Fibroblast of pulmonary artery (primary cell): ENCODE measurements around the gene TRPM5.
A peak's percentile ranks its signal among the peaks of the same experiment; 100 is the strongest.
"Not testable (repeated sequence)": the region's sequence is repeated elsewhere in the genome, so short reads cannot be mapped to it uniquely, and the experiment has no call there.

Experiments used
- DNase-seq: peaks from one replicate; pipeline ENCODE4 v3.0.0-alpha.2; 2010; ENCODE audit warnings: low read depth
- H3K4me3 ChIP-seq: replicated peaks from 2 replicates; pipeline ENCODE4 v1.5.1; 2011; ENCODE audit warnings: low read depth, mild to moderate bottlenecking, control low read depth, low read length, moderate library complexity
- CTCF ChIP-seq: IDR thresholded peaks from 2 replicates; pipeline ENCODE4 v1.5.1; 2011; ENCODE audit warnings: mild to moderate bottlenecking, control low read depth, low read length, inconsistent platforms; ENCODE audit errors: missing control alignments

Gene TRPM5

GRCh38 chr11:2482204-2482603 lies 37.9 kb upstream of the TRPM5 start:
- no peak overlapping the region for H3K4me3 ChIP-seq
- no peak for DNase-seq
- TF ChIP-seq CTCF, result no peak

- H3K4me3 ChIP-seq, result no peak overlapping the region
- no peak for DNase-seq
- TF ChIP-seq CTCF, result no peak
Observed at GRCh38 chr11:2481253-2481652, 36.9 kb upstream of the TRPM5 start.

- no peak for DNase-seq
Observed at GRCh38 chr11:2480874-2481220, 36.5 kb upstream of the TRPM5 start.

GRCh38 chr11:2480067-2480873 lies 36.0 kb upstream of the TRPM5 start:
- DNase-seq, H3K4me3 ChIP-seq: not testable (repeated sequence)

More at GRCh38 chr11:2480874-2481220, 36.5 kb upstream of the TRPM5 start:
- no peak for TF ChIP-seq CTCF
- no peak overlapping the region for H3K4me3 ChIP-seq

GRCh38 chr11:2477936-2478335 lies 33.6 kb upstream of the TRPM5 start:
- H3K4me3 ChIP-seq, result no peak overlapping the region
- DNase-seq, result no peak
- no peak for TF ChIP-seq CTCF

- TF ChIP-seq CTCF, result no peak
- H3K4me3 ChIP-seq, result no peak overlapping the region
- DNase-seq, result no peak
Observed at GRCh38 chr11:2477254-2477653, 32.9 kb upstream of the TRPM5 start.

GRCh38 chr11:2475136-2475918 lies 31.0 kb upstream of the TRPM5 start:
- DNase-seq, result peak; percentile 5
- no peak overlapping the region for H3K4me3 ChIP-seq
- no peak for TF ChIP-seq CTCF
